ENCODE measurements around the gene MACROD1. TPM values are rescaled to one million over a fixed set of nuclear protein-coding genes. Genes with fewer than 3 reads are reported as not detected.

The MACROD1 gene
- total and polyA plus RNA-seq, 2 of the 13 experiments (the other 11 are each of a cell fraction or from before 2014, with no cell fraction given) = 23.1 to 34.5 TPM

- TF ChIP-seq ZNF234 (CRISPR knock-in tag; conservative IDR thresholded peaks at IDR 0.05) = no peak
- no peak for TF ChIP-seq TBX3 (IDR thresholded peaks at IDR 0.05; ENCODE audit: borderline replicate concordance)
- TF ChIP-seq ZNF746 (CRISPR knock-in tag; IDR thresholded peaks at IDR 0.05) = no peak
- no peak for TF ChIP-seq ZBTB21 (CRISPR knock-in tag; IDR thresholded peaks at IDR 0.05)
- no peak for TF ChIP-seq CBX2 (IDR thresholded peaks at IDR 0.05; ENCODE audit: low read depth, low read length)
- no peak for TF ChIP-seq CBX2 (CRISPR knock-in tag; IDR thresholded peaks at IDR 0.05; ENCODE audit: low read depth)
- TF ChIP-seq ZNF281 (CRISPR knock-in tag; IDR thresholded peaks at IDR 0.05; ENCODE audit: borderline replicate concordance) = no peak
- TF ChIP-seq YY1 (IDR thresholded peaks at IDR 0.05; ENCODE audit: insufficient read depth, insufficient replicate concordance, low read depth, low read length) = peak; percentile 15
- TF ChIP-seq PRPF4 (IDR thresholded peaks at IDR 0.05; ENCODE audit: low read depth, low read length, poor library complexity, severe bottlenecking) = no peak
- TF ChIP-seq ZNF121 (CRISPR knock-in tag; IDR thresholded peaks at IDR 0.05) = no peak
- TF ChIP-seq SP1 (IDR thresholded peaks at IDR 0.05) = no peak
- no peak for TF ChIP-seq SP1 (CRISPR knock-in tag; IDR thresholded peaks at IDR 0.05)
- TF ChIP-seq NCOA1 (CRISPR knock-in tag; IDR thresholded peaks at IDR 0.05) = no peak
- TF ChIP-seq ZKSCAN8 (CRISPR knock-in tag; IDR thresholded peaks at IDR 0.05; ENCODE audit: borderline replicate concordance) = no peak
- no peak for TF ChIP-seq ZNF251 (CRISPR knock-in tag; IDR thresholded peaks at IDR 0.05)
- no peak for TF ChIP-seq ZNF318 (CRISPR knock-in tag; IDR thresholded peaks at IDR 0.05)
Observed at GRCh38 chr11:64152841-64153691, 12.8 kb downstream of the MACROD1 start (continued).

Data from HepG2 (cell line).